DOHH2 (cell line): Measurements from ENCODE around the gene PPP2CA.

Source experiments
- CTCF ChIP-seq: fragments of 200-600 bp; sonication (generic); IDR thresholded peaks from one replicate; pipeline ENCODE4 v1.5.1; 2014; ENCODE audit warnings: antibody characterized with exemption, mild to moderate bottlenecking, low read depth, low read length; ENCODE audit not compliant: poor library complexity, severe bottlenecking
- EZH2phosphoT487 ChIP-seq: fragments of 200-600 bp; sonication (generic); IDR thresholded peaks from 2 replicates; pipeline ENCODE4 v1.6.1; 2017; ENCODE audit warnings: borderline replicate concordance, mild to moderate bottlenecking, antibody characterized with exemption, low read length, moderate library complexity, mixed read lengths

- TF ChIP-seq CTCF (no peak), EZH2phosphoT487 (no peak)
These were observed 72.6 kb downstream of the PPP2CA start for GRCh38 chr5:134153241-134153640.
